Transverse colon (tissue), 4 donors: Measurements from ENCODE around the gene BPIFA3.

ENCODE experiments used
- CTCF ChIP-seq, 5 experiments: fragments of 200-600 bp in 3 of 5; fragments of 450-650 bp in 2 of 5; sonication (generic) in 3 of 5; IDR thresholded peaks; 1 replicate in 2 of 5; 2 replicates in 3 of 5; pipeline ENCODE4 v1.5.1; 2016 to 2017; ENCODE audit warnings: antibody characterized with exemption in 5 of 5, inconsistent platforms in 3 of 5, mild to moderate bottlenecking in 2 of 5, moderate library complexity in 1 of 5
- EP300 ChIP-seq: sonication (generic); formaldehyde crosslinking; IDR thresholded peaks from one replicate; pipeline ENCODE4 v1.6.1; 2017; ENCODE audit warnings: antibody characterized with exemption, low read depth
- POLR2A ChIP-seq: fragments of 450-650 bp; IDR thresholded peaks from one replicate; pipeline ENCODE4 v1.6.1; 2016; ENCODE audit warnings: antibody characterized with exemption, mild to moderate bottlenecking, moderate library complexity
- POLR2AphosphoS5 ChIP-seq, 3 donors: sonication (generic); formaldehyde crosslinking; IDR thresholded peaks; one replicate each; pipeline ENCODE4 v1.6.1; 2016; ENCODE audit warnings: antibody characterized with exemption in 3 of 3

DNA sequence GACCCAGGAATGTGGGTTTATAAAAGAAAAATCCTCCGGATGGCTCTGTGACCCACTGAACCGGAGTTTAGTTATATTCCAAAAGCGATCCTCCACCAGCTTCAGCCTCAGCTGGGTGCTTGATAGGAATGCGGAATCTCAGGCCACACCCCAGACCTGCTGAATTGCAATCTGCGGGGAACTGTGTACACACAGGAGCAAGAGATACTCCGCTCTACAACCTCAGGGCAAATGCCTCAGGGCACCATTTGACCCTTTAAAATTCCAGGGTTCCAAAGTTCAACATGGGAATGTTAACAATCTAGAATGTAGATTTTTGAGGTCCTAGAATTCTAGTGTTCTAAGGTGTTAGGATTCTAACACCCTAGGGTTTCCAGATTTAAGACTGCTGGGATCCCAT, 38.4 kb upstream of the BPIFA3 start:
- no peak for TF ChIP-seq CTCF (IDR thresholded peaks at IDR 0.05)
- no peak for TF ChIP-seq POLR2A
- TF ChIP-seq POLR2AphosphoS5 (IDR thresholded peaks at IDR 0.05): no peak
- no peak for TF ChIP-seq EP300
